Astrocyte of the hippocampus (primary cell): ENCODE measurements around the gene PMP22.
"Not testable (repeated sequence)": the region's sequence is repeated elsewhere in the genome, so short reads cannot be mapped to it uniquely, and the experiment has no call there.

Experiments used
- DNase-seq: peaks from one replicate; pipeline ENCODE4 v3.0.0; 2011; ENCODE audit warnings: low read depth, low spot score

PMP22 gene

DNA sequence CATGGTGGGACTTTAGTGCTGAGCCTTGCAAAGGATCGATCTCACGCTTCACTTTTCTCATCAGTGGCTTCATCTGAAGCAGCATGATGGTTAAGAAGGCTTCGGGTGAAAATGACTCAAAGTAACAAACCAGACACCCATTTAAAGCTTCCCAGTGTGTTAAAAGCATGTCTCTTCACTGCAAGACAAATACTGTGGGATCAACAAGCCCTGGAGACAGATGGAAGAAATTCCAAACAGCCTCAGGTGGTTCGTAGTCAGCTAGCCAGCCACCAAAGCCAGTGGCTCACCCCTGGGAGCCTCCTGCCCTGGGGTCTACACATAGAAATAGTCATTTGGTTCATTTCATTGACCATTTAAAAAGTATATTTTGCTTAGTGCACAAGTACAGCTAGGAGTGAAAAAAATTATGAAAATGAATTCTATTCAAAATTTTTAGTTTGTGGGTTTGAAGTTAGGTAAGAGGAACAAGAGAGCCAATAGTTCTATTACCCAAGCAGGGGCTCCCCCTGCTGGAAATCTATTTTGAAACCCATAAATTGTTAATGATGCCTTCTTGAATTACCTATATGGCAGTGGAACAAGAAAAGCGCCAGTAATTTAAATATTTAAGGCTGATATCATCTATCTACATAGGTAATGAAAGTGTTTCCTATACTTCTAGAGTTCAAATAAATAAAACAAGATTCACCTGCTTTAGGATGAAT is 51.6 kb downstream of the PMP22 start:
- DNase-seq, result no peak

DNA sequence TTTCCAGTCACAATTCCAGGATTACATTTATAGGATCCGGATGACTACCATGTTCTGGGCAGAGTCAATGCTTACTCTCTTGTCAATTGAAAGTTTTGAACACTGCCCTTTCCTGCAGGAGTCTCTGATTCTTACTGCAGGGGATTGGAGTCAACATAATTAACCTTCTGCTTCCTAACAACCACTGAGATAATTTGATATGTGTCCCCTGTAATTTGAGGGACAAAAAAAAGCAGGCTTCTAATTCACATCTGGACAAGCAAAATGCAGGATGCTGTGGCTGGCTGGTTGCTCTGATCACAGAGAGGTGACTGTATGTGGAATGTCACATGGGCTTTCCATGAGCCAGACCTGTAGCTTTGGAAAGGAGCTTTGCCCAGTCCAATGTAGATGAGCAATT is 54.9 kb downstream of the PMP22 start:
- DNase-seq, result no peak

DNA sequence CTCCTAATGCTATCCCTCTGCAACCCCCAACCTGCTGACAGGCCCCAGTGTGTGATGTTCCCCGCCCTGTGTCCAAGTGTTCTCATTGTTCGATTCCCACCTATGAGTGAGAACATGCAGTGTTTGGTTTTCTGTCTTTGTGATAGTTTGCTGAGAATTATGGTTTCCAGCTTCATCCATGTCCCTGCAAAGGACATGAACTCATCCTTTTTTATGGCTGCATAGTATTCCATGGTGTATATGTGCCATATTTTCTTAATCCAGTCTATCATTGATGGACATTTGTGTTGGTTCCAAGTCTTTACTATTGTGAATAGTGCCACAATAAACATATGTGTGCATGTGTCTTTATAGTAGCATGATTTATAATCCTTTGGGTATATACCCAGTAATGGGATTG is 62.1 kb downstream of the PMP22 start:
- not testable (repeated sequence) for DNase-seq

DNA sequence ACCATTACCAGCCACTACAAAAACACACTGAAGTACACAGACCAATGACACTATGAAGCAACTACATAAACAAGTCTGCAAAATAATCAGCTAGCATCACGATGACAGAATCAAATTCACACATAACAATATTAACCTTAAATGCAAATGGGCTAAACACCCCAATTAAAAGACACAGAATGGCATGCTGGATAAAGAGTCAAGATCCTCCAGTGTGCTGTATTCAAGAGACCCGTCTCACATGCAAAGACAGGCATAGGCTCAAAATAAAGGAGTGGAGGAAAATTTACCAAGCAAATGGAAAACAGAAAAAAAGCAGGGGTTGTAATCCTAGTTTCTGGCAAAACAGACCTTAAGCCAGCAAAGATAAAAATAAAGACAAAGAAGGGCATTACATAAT is 64.6 kb downstream of the PMP22 start:
- not testable (repeated sequence) for DNase-seq

DNA sequence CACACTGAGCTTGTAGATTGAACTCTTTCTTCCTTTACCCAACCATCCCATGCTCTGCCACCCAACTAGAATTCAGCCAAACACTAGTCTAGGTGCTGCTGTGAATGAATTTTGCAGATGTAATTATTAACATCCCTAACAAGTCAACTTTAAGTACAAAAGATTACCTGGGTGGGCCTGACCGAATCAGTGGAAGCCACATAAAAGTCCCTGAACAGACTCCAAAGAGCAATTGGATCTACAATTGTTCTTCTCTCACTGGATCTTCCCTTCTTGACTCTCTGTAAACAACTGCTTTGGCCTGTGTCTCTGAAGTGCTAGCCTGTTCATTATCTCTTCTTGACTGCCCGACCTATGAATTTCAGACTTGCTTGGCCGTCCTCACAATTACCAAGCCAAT is 67.9 kb downstream of the PMP22 start:
- no peak for DNase-seq

DNA sequence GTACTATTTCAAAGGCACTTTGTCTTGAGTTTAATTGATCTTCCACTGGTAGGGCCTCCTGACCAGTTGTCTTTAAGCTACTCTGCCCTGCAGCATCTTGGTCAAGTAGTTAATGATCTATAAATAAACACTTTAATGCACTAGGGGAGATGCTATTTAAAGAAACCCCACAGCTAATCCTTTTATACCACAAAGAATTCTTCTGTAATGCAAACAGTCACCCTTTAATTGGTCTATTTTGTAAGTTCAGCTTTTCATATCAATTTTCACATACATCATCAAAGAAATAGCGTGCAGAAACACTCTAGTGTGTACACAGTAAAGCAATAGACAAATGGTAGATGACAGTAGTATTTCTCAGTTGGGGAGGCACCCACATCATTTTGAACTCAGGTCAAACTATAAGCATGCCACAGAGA is 70.3 kb downstream of the PMP22 start:
- DNase-seq, result no peak

DNA sequence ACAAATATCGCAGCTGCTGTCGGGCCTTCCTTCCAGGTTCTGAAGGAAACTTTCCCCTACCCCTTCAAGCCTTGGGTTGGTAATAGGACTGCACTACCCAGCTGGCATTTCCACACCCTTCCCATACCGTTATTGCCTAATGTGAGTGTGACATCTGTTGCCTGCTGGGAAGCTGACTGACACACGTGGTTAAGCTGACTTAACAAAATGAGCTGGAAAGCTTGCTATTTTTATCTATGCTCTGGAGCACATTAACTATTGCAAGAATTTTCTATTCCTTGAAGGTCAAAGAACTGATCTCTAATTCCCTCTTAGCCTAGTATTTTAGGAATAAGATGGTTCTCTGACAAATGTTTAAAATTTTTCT is 79.5 kb downstream of the PMP22 start:
- DNase-seq, result peak; percentile 21

DNA sequence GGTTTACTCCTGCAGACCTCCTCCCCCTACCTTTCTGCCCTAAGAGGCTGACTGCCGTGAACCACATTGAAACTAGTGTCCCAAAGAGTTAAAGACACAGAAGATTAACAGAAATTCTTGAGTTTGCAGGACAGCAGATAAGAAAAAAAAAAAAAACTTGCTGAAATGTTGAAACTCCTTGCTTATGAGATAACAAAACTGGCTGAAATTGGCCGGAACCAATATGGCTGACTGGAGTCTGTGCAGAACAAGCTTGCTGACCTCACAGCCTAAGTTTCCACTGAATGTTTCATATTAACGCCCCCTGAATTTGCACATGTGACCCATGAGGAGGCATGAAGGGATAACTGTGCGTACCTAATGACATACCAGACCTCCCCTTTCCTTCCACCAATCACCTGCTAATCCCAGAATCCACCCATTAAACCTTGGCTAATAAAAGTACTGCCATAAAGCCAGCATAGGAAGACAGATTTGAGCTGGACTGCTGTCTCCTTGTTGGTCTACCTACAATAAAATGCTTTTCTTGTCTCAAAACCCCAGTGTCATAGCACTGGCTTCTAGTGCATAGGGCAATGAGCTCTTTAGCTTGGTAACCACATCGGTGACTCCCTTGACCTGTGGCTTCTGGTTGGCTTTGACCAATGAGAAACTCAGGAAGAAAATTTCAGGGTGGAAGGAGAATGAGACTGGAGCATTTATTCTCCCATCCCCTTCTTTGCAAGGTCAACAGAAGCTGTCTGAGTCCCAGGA is 80.1 kb downstream of the PMP22 start:
- no peak for DNase-seq

DNA sequence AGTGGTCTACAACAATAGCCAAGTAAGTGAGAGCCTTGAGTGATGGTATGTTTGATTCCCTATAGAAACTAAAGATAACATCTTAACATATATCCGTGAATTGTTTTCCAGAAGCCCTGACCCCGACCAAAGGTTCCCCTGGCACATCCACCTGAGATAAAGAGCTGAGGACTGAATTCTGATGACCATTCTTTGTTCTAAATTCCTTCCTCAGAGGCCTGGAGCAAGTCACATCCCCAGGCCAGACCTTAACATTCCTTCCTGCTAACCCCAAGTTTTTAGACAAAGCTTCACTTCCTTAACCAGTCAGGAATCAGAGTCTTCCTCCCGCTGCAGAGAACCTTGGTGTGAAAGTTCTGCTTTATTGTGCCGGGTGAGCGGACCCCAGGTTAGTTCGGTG is 83.3 kb downstream of the PMP22 start:
- DNase-seq, result no peak

DNA sequence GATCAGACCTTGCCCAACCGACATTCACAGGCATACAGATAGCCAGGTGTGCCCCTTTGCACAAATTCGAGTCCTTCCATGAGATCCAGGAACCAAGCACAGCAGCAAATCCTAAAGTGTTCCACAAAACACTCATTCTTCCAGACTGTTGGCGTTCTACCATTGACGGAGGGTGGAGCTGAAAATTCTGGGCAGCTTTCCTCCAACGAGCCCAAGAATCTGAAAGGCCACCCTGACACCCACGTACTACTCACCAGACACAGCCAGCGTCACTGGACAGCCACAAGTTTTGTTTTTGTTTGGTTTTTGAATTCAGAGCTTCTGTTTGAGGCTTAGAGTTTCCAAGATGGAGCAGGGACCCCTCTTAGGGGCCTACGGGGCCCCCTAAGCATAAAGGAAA is 83.8 kb downstream of the PMP22 start:
- DNase-seq, result no peak

DNA sequence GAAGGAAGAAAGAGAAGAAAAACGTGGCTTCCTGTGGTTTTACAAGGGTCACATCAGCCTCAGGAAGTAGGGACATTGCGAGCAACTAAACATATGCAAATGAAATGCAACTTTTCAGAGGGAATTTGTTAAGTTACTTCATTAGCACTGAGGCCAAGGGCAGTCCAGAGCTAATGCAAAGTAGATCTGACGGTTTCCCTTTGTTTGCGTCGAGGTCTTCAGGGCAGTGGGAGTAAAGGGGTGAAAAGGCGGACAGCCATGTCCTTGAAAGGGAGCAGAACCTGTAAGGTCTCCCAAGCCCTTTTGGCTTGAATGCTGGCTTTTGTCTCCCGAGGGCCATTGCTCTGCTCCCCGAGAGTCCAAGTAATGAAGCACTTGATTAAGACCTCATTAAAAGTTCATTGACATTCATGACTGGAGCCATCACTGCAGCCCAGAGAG is 85.0 kb downstream of the PMP22 start:
- no peak for DNase-seq
